Brain microvascular endothelial cell (primary cell): Measurements from ENCODE around the gene MELTF.

ENCODE experiments used
- DNase-seq: peaks from one replicate; pipeline ENCODE4 v3.0.0-alpha.2; 2020
- H3K27ac ChIP-seq: fragments of 250-450 bp; sonication (Bioruptor Pico); 2 replicates; pipeline ENCODE4 v1.5.1; 2020; ENCODE audit warnings: mild to moderate bottlenecking, moderate library complexity
- H3K27me3 ChIP-seq: fragments of 250-450 bp; sonication (Bioruptor Pico); replicated peaks from 2 replicates; pipeline ENCODE4 v1.5.1; 2020; ENCODE audit warnings: mild to moderate bottlenecking
- H3K36me3 ChIP-seq: fragments of 250-450 bp; sonication (Bioruptor Pico); replicated peaks from 2 replicates; pipeline ENCODE4 v1.5.1; 2020; ENCODE audit warnings: mild to moderate bottlenecking
- H3K4me3 ChIP-seq: 2 replicates; pipeline ENCODE4 v1.5.1; 2011; ENCODE audit warnings: low read depth, mild to moderate bottlenecking, control low read depth, low read length, moderate library complexity
- CTCF ChIP-seq: IDR thresholded peaks from 2 replicates; pipeline ENCODE4 v1.5.1; 2011; ENCODE audit warnings: low read depth, mild to moderate bottlenecking, moderate library complexity, low read length, control low read depth, inconsistent platforms; ENCODE audit errors: missing control alignments
- in situ Hi-C: cut with HindIII; loops from 2 replicates; pipeline ENCODE4 v1.10.0; 2017; ENCODE audit warnings: low sequenced_read_pairs, low pct_ligation_motif_present

MELTF gene

DNA sequence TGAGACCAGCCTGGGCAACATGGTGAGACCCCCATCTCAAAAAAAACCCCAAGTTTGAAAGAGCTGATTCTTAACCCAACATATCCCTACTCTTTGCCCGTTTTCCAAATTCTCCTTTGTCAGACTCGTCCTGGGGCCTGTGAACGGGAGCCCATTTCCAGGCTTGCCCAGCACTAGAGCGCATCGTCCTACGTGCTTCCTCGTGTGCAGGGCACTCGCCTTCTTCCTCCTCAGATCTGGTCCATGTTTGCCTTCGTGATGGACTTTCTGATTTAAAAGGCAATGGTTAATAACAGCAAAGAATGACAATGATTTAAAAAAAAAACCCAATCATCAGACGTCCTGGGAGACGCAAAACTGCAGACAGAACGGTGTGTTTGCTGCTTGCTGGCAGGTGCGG, 10.1 kb downstream of the MELTF start:
- in situ Hi-C loops: no loop called here
- no peak for TF ChIP-seq CTCF
- no peak overlapping the region for H3K4me3 ChIP-seq
- no peak overlapping the region for H3K27ac ChIP-seq
- no peak for DNase-seq
- no peaks in the 10 kb centered on the region for H3K27me3 ChIP-seq
- no peaks in the 10 kb centered on the region for H3K36me3 ChIP-seq

- Histone ChIP-seq H3K27me3 (no peaks in the 10 kb centered on the region), H3K4me3 (no peak overlapping the region), H3K27ac (no peak overlapping the region), H3K36me3 (no peaks in the 10 kb centered on the region)
- in situ Hi-C loops: no loop called here
- no peak for DNase-seq
- no peak for TF ChIP-seq CTCF
Observed at GRCh38 chr3:197019021-197019420, 10.6 kb downstream of the MELTF start.

GRCh38 chr3:197017003-197017402, 12.6 kb downstream of the MELTF start:
- in situ Hi-C loops: no loop called here

DNA sequence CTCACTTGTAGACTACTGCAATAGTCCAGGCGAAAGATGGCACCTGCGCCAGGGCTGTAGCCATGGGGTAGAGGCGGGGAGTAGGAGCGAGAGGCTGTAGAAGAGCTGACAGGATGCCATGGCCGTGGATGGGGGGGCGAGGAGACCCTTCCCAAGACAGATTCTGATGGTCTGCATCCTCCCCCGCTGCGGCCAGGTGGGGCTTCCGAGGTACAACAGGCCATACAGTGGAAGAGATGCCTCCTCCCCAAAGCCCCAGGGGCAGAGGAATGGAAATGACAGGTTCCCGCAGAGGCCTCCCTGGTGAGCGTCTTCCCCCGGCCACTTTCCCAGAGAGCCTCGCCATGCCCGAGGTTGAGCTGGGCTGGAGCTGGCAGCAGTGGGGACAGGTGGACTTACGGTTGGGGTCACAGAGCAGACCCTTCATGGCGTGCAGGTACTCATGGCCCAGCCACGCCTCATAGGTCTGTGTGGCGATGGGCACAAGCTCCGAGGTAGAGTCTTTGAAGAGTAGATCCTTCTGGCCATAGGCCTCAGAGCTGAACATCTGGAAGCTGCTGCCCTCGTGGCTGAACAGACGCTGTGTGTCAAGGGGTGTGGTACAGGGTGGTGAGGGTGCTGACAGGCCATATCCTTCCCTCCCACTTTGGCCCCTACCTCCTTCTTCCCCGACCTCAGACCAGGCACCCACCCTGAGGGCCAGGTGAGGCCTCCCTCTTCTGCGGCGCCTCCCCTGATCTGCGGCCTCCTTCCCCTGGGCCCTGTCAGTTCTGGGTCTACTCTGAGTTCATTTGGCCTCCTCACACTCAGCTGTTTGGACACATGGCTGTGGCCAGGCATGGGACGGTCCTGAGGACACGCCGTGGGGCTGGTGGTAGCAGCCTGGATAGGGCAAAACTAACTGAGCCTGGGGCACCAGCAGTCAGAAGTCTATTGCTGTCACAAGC, 13.6 kb downstream of the MELTF start:
- TF ChIP-seq CTCF: no peak
- Histone ChIP-seq H3K27ac (no peak overlapping the region), H3K36me3 (no peaks in the 10 kb centered on the region), H3K27me3 (no peaks in the 10 kb centered on the region), H3K4me3 (no peak overlapping the region)
- no peak for DNase-seq
- in situ Hi-C loops: no loop called here

More at GRCh38 chr3:197017003-197017402, 12.6 kb downstream of the MELTF start:
- Histone ChIP-seq H3K36me3 (no peaks in the 10 kb centered on the region), H3K27me3 (no peaks in the 10 kb centered on the region), H3K27ac (no peak overlapping the region), H3K4me3 (no peak overlapping the region)
- no peak for TF ChIP-seq CTCF
- no peak for DNase-seq

DNA sequence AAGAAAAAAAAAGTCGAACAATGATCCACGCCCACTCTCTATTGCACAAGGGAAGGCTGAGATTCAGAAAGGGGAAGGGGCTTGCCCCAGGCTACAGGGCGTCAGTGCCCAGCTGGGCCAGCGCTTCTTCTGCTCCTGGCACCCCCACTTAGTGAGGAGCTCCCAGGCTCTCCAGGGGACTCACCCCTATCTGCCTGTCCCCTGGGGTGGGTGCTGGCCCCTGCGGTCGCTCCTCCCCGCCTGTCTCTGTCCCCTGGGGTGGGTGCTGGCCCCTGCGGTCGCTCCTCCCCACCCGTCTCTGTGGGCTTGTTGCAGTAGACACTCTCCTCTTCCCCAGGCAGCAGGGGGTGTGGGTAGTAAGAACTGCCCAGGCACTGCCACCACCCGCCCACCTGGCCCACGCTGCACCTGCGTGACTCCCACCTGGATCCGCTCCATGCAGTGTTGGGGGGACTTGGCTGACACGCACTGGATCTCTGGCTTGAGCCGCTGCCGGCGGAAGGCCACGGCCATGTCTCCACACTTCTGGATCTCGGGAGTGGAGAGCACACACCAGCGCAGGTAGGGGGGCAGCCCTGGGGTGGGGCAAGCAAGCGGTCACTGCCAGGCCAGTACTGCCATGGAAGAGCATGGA, 14.6 kb downstream of the MELTF start:
- no peak for TF ChIP-seq CTCF
- in situ Hi-C loops: no loop called here

More for the DNA sequence above, 14.6 kb downstream of the MELTF start:
- no peak for DNase-seq
- Histone ChIP-seq H3K4me3 (no peak overlapping the region), H3K27me3 (no peaks in the 10 kb centered on the region), H3K36me3 (no peaks in the 10 kb centered on the region), H3K27ac (no peak overlapping the region)
